ENCODE results near the gene NUTM2E. TPM values are rescaled to one million over a fixed set of nuclear protein-coding genes. Genes with fewer than 3 reads are reported as not detected.
"Not testable (repeated sequence)": the region's sequence is repeated elsewhere in the genome, so short reads cannot be mapped to it uniquely, and the experiment has no call there.

The NUTM2E gene
- polyA plus RNA-seq, 1 donor: 0.59 TPM

DNA sequence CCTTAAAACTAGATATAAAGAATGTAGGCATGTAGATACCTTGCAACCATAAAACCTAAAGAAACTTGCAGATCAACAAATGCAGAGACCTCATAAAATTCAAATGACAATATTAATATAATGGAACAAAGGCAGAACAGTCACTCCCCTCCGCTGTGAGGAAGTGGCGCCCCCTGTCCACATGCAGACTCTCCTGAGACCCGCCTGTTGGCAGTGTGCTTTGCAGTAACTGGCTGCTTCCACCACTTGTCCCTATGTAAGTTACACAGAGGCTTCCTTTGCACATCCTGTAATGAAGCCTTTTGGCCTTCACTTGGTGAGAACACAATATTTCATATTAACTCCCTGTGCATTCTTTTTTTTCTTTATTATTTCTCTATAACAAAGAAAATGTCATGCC, 36.3 kb downstream of the NUTM2E start:
- DNase-seq (ENCODE audit: low read depth): not testable (repeated sequence)

DNA sequence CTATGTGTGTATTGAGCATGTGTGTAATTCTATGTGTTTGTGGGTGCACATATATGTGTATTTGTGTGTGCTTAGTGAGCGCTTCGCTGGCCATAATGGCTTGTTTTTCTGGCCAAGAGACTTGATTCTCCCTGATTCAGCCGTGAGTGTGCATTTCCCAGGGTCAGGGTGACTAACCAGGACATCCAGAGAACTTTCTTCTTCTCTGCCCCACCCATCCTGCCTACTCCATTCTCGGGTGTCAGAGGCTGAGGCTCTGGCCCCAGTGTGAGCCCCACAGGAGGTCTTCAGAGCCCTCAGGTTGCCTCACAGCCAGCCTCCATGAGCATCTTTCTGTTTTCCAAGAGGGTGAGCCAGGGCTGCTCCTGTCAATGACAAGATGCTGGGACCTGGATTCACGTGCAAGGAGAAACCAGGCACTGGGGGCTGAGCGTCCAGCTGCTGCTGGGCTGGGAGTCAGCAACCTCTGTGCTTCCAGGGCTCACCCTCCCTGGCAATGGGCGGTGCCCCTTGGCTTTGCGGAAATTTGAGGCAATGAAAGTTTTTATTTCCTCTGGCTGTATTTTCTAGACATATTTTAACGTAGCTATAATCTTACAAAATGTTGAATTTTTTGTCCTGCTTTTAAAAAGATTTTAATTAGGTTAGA, 40.5 kb downstream of the NUTM2E start:
- DNase-seq (ENCODE audit: low read depth): not testable (repeated sequence)

DNA sequence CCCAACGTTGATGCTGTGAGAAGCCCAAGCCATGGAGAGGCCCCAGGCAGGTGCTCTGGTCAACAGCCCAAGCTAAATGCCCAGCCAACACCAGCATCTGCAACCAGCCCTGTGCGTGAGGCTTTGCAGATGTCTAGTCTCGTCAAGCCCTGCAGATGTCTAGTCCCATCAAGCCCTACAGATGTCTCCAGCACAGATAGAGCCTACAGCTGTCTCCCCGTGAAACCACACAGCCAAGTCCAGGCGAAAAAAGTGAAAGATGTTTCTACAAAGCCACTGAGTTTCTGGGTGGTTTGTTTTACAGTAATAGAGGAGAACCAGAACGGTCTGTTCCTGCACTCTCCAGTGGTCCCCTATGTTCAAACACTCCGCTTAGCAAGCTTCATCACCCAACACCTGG, 41.5 kb downstream of the NUTM2E start:
- not testable (repeated sequence) for DNase-seq (ENCODE audit: low read depth)

DNA sequence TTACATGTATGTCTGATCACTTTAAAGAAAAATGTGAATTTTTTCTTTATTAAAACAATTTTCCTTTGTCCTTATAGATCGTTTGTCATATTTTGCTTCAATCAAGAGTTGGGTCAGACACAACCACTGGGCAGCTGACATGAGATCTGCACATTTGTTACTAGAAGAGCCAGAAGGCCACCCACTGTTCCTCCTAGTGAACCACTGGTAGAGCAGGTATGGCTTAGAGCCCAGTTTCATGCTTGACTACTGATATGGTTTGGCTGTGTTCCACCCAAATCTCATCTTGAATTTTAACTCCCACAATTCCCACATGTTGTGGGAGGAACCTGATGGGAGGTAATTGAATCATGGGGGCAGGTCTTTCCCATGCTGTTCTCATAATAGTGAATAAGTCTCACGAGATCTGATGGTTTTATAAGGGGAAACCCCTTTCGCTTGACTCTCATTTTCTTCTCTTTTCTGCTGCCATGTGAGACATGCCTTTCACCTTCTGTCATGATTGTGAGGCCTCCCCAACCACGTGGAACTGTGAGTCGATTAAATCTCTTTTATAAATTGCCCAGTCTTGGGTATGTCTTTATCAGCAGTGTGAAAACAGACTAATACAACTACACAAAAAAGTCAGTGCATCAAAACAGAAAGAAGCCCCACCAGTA, 43.0 kb downstream of the NUTM2E start:
- DNase-seq (ENCODE audit: low read depth): not testable (repeated sequence)

DNA sequence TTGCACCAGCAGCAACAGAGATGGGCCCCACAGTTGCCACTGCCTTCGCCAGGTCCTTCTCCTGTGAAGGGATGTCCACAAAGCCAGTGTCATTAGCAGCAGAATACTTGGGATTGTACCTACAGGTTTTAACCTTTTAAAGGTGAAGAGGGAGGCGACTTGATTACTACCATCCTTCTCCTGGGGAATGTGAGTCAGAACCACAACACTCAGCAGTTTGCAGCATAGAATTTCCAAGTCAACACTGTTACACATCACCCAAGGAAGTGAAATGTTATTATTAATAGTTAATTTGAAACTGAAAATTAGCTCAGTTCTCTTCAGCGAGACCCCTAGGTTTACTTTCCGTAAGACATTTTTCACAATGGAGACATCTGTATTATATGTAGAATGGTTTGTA, 45.2 kb downstream of the NUTM2E start:
- not testable (repeated sequence) for DNase-seq (ENCODE audit: low read depth)

Other genes starting within 250 kb of the NUTM2E start
- not detected for gene SFTPA1, start 215.8 kb upstream of the NUTM2E start, polyA plus RNA-seq (ENCODE audit: insufficient read length)
- gene NUTM2B, start 123.5 kb upstream of the NUTM2E start, polyA plus RNA-seq (ENCODE audit: insufficient read length): 1.2 TPM
- gene SFTPD, start 122.4 kb downstream of the NUTM2E start, polyA plus RNA-seq (ENCODE audit: insufficient read length): 1.5 TPM

All from forelimb muscle (tissue), 1 donor.